ENCODE results near the gene ARAF.
"Not testable (repeated sequence)": the region's sequence is repeated elsewhere in the genome, so short reads cannot be mapped to it uniquely, and the experiment has no call there.

ARAF gene

DNA sequence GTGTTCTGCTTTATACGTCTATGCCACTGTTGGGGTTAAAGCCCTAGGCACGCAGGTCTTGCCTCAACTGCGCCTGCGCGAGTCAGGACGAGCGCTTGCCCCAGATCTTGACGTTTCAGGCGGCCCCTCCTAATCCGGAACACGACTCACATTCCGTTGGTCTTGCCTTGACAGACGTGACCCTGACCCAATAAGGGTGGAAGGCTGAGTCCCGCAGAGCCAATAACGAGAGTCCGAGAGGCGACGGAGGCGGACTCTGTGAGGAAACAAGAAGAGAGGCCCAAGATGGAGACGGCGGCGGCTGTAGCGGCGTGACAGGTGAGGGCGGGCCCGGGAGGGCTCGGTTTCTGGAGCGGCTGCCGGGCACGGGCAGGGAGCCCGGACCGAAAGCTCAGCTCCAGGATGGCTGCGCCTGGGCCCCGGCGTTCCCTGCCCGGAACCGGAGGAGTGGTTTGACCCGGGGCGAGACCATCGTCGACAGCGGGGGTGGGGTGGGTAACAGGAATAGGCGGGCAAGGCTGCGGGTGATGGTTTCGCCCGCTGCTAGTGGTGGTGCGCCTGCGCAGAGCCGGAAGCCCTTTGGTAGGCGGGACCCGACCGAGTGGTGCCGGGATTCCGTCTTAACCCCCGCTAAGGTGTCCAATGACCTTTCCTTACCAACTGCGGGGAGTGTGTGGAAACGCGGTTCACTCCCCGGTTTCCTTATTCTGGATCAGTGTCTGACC, at the start of gene ARAF:
Gene ARAF, plus strand, starts transcription at position 272 of the 725 bp plus-strand sequence. CDS start 1,763 bp downstream, outside the sequence.
- DNase-seq, result peak; percentile 82

DNA sequence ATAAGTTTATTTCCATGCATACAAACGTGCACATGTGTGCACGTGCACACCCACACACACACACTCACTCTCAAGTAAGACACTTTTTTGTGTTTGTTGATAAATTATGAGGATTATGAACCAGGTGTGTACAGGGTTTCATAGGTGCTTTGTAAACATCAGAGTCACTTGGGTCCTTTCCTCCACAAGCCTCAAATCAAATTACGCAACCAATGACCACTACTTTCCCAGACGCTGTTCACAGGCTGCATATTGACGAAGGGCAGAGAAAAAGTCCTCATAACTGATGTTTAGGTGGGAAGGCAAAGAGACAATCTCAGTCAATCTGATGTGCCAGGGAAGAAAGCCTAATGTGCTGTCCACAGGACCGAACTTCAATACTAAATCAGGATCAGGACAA, 48.6 kb upstream of the ARAF start:
- DNase-seq, result not testable (repeated sequence)

DNA sequence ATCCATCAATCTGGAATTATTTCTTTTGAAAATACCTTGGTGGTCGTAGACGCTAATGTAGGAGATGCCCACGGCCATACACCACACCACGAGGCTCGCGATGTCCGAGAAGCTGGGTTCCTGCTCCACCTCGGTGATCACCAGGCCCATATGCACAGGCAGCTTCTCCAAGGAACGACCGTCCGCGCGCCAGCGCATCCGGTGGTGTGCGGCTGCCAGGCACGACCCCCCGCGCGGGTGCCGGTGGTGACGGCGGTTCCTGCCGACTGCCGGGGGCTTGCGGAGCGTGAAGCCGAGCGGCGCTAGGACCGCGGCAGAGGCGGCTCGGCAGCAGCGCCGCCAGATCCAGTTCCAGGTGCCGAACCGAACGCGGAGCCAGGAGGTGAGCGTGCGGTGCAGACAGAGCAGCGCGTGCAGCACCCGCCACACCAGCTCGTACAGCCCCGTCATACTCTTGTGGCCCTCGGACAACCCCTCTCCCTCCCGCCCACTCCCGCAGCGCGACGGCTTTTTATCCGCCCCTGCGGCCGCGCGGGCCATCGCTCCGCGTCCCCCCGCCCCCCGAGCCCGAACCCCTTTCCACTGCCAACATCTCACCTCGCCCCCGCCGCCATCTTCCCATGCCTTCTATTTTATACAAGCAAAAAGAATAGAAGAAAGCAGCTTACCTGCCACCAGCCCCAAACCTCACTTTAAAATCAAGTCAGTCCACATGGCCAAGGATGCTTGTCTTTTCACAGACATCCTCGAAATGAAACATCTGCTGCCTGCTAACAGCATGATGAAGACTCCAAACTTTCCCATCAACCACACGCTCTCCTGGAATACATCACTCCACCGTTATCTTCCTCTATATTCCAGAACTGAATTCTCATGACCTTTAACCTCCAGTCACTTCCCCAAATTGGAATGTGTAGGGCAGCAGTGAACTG, 47.7 kb upstream of the ARAF start:
- not testable (repeated sequence) for DNase-seq

DNA sequence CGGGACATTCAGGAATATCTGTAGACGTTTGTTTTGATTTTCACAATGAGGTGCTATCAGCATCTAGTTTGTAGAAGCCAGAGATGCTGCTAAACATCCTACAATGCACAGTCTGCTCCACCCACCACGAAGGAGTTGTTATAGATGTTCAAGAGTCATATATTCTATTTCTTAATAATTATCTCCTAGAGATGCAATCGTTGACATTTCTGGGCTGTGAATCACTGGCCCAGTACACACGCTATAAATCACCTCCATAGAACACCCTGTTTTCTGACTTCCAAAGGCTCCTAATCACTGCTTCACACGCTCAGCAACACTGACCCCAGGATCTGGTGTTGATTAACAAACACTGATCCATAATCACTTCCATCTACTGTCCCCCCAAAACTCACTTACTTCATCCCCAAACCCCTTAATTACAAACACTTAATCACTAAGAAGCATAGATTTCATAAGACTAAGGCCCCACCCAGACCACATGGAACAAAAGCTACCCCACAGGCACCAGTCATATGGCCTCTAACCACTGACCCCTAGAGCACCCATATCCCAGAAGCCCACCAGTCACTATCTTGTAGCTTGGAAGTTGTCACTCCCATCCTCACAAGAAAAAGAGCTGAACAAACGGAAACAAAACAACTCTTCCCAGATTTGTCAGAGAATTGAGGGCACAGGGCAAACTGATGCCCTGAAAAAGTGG, 46.3 kb upstream of the ARAF start:
- DNase-seq, result no peak

DNA sequence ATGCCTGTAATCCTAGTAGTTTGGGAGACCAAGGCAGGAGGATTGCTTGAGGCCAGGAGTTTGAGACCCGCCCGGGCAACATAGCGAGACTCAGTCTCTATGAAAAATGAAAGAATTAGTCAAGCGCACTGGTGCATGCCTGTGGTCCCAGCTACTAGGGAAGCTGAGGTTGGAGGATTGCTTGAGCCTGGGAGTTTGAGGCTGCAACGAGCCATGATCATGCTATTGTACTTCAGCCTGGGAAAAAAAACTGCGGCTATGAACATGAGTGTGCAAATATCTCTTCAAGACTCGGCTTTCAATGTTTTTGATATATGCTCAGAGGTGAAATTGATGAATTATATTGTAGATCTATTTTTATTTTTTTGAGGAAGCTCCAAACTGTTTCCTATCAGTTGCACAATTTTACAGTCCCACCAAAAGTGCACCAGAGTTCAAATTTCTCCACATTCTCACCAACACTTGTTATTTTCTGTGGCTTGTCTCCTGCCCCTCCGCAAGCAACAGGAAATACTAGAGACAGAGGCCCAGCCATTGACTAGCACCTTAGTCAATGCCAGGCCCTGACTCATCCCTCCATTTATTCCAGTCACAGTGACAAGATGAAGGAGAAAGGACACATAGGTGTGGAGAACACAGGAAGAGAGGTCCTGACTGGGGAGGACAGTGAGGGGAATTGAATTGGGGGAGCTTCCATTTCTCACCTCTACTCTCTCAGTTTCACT, 44.9 kb upstream of the ARAF start:
- no peak for DNase-seq

DNA sequence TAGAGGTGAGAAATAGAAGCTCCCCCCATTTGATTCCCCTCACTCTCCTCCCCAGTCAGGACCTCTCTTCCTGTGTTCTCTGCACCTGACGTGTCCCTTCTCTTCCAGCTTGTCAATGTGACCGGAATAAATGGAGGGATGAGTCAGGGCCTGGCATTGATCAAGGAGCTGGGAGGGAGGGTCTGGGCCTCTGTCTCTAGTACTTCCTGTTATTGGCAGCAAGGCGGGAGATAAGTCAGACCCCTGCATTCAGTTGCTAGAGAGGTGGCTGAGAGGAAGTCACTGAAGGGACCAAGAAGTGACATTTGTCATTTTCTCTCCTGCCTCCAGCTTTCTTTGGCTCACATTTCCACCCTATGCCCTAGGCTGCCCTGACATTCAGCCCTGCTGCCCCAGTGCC, 42.9 kb upstream of the ARAF start:
- no peak for DNase-seq

DNA sequence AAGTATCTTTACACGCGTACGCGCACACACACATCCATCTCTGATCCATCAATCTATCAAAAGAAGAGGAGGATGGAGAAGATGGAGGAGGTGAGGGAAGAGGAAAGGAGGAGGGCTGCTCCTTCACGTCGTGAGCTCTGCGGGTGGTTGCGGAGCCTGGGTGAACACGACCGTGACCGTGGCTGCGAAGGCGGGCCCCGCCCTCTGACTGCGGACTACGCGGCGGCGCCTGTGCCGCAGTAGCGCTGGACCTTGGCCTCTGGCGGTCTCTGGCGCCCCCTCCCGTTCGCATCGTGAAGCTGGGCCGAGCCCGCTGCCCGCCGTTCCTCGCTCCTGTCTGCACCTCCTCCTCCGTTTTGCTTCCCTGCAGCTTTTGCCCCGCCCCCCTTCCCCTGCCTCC, 37.7 kb upstream of the ARAF start:
- peak; percentile 71 for DNase-seq

DNA sequence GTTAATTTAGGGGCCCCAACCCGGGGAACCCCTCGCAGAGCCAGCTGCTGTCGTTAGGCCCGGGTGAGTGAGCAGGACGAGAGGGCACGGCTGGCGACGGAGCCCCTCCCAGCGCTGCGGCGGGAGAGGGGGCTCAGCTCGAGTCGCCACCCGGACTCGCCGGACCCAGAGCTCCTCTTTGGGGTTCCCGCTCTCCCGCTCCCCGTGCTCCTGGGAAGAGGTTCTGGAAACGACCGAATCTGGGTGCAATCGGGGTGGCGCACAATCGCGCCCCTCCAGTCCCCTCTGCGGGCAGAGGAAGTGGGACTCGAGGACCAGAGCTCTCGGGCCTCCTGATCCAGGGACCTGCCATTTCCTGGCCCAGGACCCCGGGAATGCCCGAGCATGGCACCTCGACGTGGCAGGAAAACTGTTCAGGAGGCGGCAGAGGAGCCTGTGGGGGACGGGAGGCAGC, 37.3 kb upstream of the ARAF start:
- no peak for DNase-seq

DNA sequence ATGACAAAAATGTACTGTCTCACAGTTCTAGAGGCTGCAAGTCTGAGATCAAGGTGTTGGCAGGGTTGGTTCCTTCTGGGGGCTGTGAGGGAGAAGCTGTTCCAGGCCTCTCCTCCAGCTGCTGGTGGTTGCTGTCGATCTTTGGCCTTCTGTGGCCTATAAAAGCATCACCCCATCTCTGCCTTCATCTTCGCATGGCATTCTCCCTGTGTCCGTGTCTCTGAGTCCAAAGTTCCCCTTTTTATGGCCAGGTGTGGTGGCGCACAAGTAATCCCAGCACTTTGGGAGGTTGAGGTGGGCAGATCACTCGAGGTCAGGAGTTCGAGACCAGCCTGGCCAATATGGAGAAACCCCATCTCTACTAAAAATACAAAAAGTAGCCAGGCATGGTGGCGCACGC, 31.5 kb upstream of the ARAF start:
- DNase-seq, result no peak

DNA sequence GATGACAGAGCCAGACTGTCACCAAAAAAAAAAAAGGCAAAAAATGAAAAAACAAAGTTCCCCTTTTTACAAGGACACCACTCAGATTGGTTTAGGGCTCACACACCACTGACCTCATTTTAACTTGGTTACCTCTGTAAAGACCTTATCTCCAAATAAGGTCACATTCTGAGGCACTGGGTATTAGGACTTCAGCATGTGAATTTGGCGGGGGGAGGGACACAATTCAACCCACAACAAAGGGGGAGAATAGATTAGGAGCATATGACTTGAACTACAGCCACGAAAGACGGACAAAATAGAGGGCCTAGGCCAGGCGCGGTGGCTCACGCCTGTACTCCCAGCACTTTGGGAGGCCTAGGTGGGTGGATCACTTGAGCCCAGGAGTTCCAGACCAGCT, 31.0 kb upstream of the ARAF start:
- DNase-seq, result no peak

DNA sequence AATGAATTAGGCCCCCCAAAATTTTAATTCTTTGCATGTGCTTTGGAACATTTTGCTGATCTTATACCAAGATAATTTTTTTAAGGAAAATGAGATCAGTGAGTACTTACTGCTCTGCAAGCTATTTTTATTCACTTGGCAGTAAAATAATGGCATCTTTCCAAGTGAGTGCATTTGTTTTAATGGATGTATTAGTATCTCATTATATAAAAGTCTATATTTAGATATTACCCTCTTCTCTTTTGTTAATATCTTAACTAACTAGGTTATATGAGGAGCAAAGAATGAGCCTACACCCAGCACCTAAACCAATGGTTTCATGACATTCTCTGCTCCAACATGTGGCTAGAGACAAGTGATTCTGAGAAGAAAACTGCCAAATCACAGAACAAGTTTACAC, 21.1 kb upstream of the ARAF start:
- no peak for DNase-seq

DNA sequence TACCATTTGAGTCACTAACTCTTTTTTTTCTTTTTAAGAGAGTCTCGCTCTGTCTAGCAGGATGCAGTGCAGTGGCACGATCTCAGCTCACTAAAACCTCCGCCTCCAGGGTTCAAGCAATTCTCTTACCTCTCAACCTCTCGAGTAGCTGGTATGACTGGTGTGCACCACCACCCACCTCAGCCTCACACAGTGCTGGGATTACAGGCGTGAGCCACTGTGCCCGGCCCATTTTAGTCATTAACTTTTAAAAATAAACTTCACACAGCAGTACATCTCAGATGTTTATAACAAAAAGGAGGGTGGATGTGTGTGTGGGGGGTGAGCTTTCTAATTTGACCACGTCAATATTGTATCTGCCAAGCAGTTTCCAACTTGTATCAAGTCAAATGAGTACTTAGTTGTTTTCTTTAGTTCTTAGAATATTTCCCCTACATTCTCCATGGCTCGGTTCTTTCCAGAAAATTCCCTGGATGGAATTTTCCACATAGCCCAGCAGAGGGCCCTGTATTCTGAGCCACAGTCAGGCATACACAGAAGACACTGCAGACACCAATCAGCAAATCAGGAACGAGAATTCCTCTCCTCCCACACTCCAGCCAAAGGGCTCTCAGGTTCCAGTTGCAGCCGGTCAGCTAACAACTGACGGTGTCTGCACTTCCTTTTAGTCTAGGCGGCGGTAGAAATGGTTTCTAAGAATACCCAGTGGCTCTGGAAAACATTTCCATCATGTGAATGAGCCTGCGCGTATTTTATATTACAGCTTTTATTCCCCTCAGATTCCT, 20.1 kb upstream of the ARAF start:
- DNase-seq, result peak; percentile 92

DNA sequence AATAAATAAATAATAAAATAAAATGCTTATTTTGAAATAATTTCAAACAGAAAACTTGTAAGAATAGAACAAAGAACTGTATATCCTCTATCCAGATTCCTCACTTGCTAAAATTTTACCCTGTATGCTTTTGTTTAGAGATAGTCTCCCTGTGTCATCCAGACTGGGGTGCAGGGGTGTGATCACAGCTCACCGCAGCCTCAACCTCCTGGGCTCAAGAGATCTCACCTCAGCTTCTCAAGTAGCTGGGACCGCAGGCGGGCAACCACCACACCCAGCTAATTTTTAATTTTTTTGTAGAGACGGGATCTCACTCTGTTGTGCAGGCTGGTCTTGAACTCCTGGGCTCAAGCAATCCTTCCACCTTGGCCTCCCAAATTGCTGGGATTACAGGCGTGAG, 17.5 kb upstream of the ARAF start:
- no peak for DNase-seq

DNA sequence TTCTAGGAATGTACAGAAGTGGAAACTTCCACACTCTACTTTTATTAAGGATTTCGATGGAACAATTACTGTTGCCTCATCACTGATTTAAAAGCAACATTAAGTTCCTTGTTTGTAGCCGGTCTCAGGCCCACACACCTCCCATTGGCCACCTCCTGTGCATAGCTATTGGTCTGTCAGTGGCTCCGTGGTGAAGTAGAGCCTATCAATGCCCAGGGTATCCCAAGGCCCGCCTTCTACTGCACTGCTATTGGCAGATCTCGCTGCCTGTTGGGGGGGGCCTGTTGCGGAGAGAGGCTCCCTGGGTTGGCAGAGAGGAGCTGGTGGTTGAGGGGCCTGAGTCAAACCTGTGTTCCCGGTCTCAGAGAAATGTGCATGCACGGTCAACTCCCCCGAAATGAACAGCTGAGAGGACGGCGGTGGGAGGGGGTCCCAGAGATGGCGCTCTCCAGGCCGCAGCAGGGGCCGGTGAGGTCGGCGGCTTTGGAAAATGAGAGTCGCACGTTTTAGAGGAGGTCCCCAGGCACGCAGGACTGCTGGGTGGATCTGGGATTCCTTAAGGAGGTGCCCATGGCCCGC, 4.9 kb upstream of the ARAF start:
- peak; percentile 86 for DNase-seq

DNA sequence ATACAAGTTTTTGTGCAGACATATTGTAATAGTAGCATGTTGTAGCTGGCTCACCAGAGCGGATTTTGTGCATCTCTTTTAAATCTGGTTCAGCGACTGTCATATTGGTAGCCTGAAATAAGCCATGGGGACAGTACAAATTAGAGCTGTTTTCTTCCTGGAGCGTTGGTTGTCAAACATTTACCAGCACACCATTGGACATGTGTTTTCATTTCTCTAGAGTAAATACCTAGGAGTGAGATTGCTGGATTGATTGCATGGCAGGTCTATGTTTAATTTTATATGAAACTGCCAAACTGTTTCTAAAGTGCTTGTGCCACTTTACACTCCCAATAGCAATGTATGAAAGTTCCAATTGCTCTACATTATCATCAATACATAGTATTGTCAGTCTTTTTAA, 2.6 kb upstream of the ARAF start:
- no peak for DNase-seq

DNA sequence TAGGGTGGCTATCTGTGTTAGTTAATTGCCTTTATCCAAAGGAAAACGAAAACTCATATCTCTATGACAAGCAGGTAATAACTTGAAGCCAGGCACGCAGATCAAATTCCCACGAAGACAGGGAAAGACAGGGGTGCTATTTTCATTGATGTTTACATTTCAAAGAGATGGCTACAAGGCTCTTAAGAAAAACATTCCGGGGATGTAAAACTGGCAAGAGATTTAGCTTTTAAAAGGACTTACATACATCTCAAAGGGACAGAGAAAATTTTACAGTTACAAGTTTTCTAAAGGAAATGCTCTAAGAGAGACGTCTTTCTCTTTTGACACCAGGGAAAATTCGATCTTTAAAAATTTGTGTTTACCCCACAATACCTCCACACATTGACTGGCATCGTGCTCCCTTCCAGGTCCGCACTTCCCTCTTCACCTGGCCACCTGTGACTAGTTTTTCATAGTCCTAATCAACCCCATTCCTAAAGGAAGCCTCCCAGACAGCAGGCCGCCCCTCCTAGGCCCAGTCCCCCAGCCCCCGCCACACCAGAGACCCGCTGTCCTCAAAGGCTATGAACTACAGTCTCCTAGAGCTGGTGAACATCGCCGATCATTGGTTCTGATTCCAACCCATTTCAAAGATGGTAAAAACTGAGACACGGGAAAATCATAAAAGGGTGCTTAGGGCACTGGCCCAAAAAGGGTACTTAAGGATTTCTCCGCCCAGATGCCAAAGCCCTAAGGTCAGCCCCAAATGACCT, 649 bp upstream of the ARAF start:
- no peak for DNase-seq

DNA sequence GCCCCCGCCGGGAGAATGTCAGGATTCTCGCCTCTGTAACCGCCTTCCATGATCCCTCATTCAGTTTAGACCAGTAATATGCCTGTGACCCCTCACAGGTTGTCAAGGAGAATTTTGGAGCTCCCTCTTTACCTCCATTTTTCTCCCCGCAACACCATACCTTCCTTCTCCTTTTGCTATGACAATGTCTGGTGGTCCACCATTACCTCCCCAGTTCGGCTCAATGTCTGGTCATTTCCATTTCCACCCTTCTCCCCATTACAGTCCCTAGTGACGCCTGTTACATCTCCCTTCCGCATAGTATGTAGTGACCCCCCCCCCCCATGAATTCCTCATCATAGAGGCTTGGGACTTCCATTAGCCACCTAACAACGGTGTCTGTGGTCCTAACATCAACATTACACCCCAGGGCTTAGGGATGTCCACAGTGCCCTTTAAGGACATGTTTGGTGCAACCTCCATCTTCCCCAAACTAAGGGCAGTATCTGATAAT, 700 bp downstream of the ARAF start:
- no peak for DNase-seq

DNA sequence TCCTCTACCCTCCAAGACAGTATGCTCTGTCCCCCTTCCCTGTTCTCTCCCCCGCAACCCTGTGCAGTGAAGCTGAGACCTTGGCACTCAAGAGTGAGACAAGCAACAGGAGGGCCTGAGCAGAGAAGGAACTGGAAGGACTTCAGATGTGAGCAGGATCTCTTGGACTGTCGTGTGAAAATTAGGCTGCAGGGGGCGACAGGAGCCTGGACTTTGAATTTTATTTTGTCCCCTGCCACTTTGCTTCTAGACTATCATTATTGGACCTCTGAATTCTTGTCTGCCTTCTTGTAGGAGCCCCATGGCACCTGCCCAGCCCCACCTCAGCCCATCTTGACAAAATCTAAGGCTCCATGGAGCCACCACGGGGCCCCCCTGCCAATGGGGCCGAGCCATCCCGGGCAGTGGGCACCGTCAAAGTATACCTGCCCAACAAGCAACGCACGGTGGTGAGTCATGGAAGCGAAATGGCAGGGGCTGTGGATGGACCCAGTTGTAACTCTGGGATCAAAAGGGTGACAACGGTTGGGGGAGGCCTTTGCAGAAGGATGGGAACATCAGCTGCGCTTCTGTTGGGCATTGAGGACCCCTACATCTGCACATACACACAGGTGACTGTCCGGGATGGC, 1.7 kb downstream of the ARAF start:
- DNase-seq, result no peak

DNA sequence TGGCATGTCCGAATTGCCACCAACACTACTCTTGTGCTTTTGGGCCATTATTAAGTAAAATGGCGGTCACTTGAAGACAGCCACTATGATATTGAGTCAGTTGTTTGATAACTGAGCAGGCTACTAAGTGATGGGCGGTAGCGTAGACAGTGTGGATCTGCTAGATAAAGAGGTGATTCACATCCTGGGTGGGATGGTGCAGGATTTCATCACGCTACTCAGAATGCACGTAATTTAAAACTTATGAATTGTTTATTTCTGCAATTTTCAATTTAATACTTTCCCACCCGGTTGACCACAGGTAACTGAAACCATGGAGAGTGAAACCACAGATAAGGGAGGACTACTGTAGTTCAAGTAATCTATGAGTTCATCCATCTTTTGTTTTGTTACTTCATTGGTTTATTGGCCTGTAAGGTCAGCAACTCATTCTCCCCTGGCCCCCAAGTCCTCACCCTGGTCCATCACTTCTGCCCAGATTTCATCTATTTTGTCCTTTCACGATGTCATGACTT, 2.9 kb downstream of the ARAF start:
- DNase-seq, result no peak
